NT2/D1 (cell line): ENCODE results near the gene VPS8.

Source experiments
- SUZ12 ChIP-seq: IDR thresholded peaks from 2 replicates; pipeline ENCODE4 v1.6.1; 2011; ENCODE audit not compliant: insufficient read length, insufficient read depth; ENCODE audit errors: extremely low read depth
- YY1 ChIP-seq: IDR thresholded peaks from 2 replicates; pipeline ENCODE4 v1.6.1; 2011; ENCODE audit not compliant: insufficient read length, insufficient read depth
- ZNF274 ChIP-seq: IDR thresholded peaks from 2 replicates; pipeline ENCODE4 v1.6.1; 2011; ENCODE audit warnings: mild to moderate bottlenecking, low read depth, low read length

- TF ChIP-seq ZNF274 (no peak), YY1 (no peak), SUZ12 (no peak)
These were observed 181.4 kb downstream of the VPS8 start for GRCh38 chr3:184993394-184993793.
